Measurements from ENCODE around the gene NRXN3.

Gene NRXN3

GRCh38 chr14:79638672-79639266, 1468.6 kb downstream of the NRXN3 start:
- no peak overlapping the region for H3K27ac Mint-ChIP-seq

GRCh38 chr14:79639613-79640012, 1469.4 kb downstream of the NRXN3 start:
- Mint-ChIP-seq H3K27ac (no peak overlapping the region), H3K36me3 (no peaks in the 10 kb centered on the region), H3K9me3 (peaks cover 4% of the 10 kb centered on the region), H3K4me3 (no peak overlapping the region), H3K4me1 (no peaks in the 10 kb centered on the region)
- ATAC-seq, result no peak
- no peak for DNase-seq (ENCODE audit: low spot score in 2 of 2)

More at GRCh38 chr14:79638672-79639266, 1468.6 kb downstream of the NRXN3 start:
- no peaks in the 10 kb centered on the region for H3K36me3 Mint-ChIP-seq
- H3K4me3 Mint-ChIP-seq, result no peak overlapping the region
- peaks cover 4% of the 10 kb centered on the region for H3K9me3 Mint-ChIP-seq
- H3K4me1 Mint-ChIP-seq, result no peaks in the 10 kb centered on the region
- DNase-seq (ENCODE audit: low spot score in 2 of 2), result no peak
- ATAC-seq, result no peak

- Mint-ChIP-seq H3K27ac (no peak overlapping the region), H3K4me1 (no peaks in the 10 kb centered on the region), H3K9me3 (no peaks in the 10 kb centered on the region), H3K36me3 (no peaks in the 10 kb centered on the region), H3K4me3 (no peak overlapping the region)
- DNase-seq (ENCODE audit: low spot score in 2 of 2) (no peak), ATAC-seq (no peak)
Observed at GRCh38 chr14:79641371-79641770, 1471.2 kb downstream of the NRXN3 start.

- H3K27ac Mint-ChIP-seq, result no peak overlapping the region
- H3K4me3 Mint-ChIP-seq, result no peak overlapping the region
- no peaks in the 10 kb centered on the region for H3K9me3 Mint-ChIP-seq
- H3K4me1 Mint-ChIP-seq, result no peaks in the 10 kb centered on the region
- no peaks in the 10 kb centered on the region for H3K36me3 Mint-ChIP-seq
- DNase-seq (ENCODE audit: low spot score in 2 of 2) (no peak), ATAC-seq (no peak)
Observed at GRCh38 chr14:79643132-79643531, 1473.0 kb downstream of the NRXN3 start.

GRCh38 chr14:79645753-79646362, 1475.7 kb downstream of the NRXN3 start:
- Mint-ChIP-seq H3K4me1 (no peaks in the 10 kb centered on the region), H3K9me3 (no peaks in the 10 kb centered on the region), H3K27ac (no peak overlapping the region), H3K36me3 (no peaks in the 10 kb centered on the region), H3K4me3 (no peak overlapping the region)
- DNase-seq (ENCODE audit: low spot score in 2 of 2) (no peak), ATAC-seq (no peak)

- no peaks in the 10 kb centered on the region for H3K4me1 Mint-ChIP-seq
- H3K36me3 Mint-ChIP-seq, result no peaks in the 10 kb centered on the region
- H3K27ac Mint-ChIP-seq, result no peak overlapping the region
- ATAC-seq, result no peak
- H3K9me3 Mint-ChIP-seq, result peaks cover 7% of the 10 kb centered on the region
- no peak overlapping the region for H3K4me3 Mint-ChIP-seq
- DNase-seq (ENCODE audit: low spot score in 2 of 2), result no peak
Observed at GRCh38 chr14:79649856-79650255, 1479.7 kb downstream of the NRXN3 start.

- DNase-seq (ENCODE audit: low spot score in 2 of 2), result no peak
Observed at GRCh38 chr14:79652513-79653307, 1482.5 kb downstream of the NRXN3 start.

GRCh38 chr14:79656056-79656455, 1485.9 kb downstream of the NRXN3 start:
- H3K4me1 Mint-ChIP-seq, result no peaks in the 10 kb centered on the region

More at GRCh38 chr14:79652513-79653307, 1482.5 kb downstream of the NRXN3 start:
- Mint-ChIP-seq H3K4me1 (no peaks in the 10 kb centered on the region), H3K27ac (no peak overlapping the region), H3K9me3 (peaks cover 9% of the 10 kb centered on the region), H3K36me3 (no peaks in the 10 kb centered on the region), H3K4me3 (no peak overlapping the region)
- no peak for ATAC-seq

GRCh38 chr14:79656496-79656895, 1486.3 kb downstream of the NRXN3 start:
- H3K4me3 Mint-ChIP-seq, result no peak overlapping the region
- no peaks in the 10 kb centered on the region for H3K4me1 Mint-ChIP-seq
- H3K9me3 Mint-ChIP-seq, result peaks cover 9% of the 10 kb centered on the region
- DNase-seq (ENCODE audit: low spot score in 2 of 2) (no peak), ATAC-seq (no peak)
- H3K36me3 Mint-ChIP-seq, result no peaks in the 10 kb centered on the region
- no peak overlapping the region for H3K27ac Mint-ChIP-seq

More at GRCh38 chr14:79656056-79656455, 1485.9 kb downstream of the NRXN3 start:
- Mint-ChIP-seq H3K4me3 (no peak overlapping the region), H3K27ac (no peak overlapping the region), H3K36me3 (no peaks in the 10 kb centered on the region), H3K9me3 (peaks cover 9% of the 10 kb centered on the region)
- ATAC-seq (no peak), DNase-seq (ENCODE audit: low spot score in 2 of 2) (no peak)

- Mint-ChIP-seq H3K4me3 (no peak overlapping the region), H3K36me3 (no peaks in the 10 kb centered on the region), H3K4me1 (no peaks in the 10 kb centered on the region), H3K9me3 (peaks cover 13% of the 10 kb centered on the region), H3K27ac (no peak overlapping the region)
- ATAC-seq (no peak), DNase-seq (ENCODE audit: low spot score in 2 of 2) (no peak)
Observed at GRCh38 chr14:79658221-79658620, 1488.0 kb downstream of the NRXN3 start.

GRCh38 chr14:79658769-79659168, 1488.6 kb downstream of the NRXN3 start:
- ATAC-seq, result no peak
- no peak for DNase-seq (ENCODE audit: low spot score in 2 of 2)
- H3K36me3 Mint-ChIP-seq, result no peaks in the 10 kb centered on the region
- peaks cover 10% of the 10 kb centered on the region for H3K9me3 Mint-ChIP-seq
- no peak overlapping the region for H3K4me3 Mint-ChIP-seq
- no peak overlapping the region for H3K27ac Mint-ChIP-seq
- H3K4me1 Mint-ChIP-seq, result no peaks in the 10 kb centered on the region

- H3K9me3 Mint-ChIP-seq, result peaks cover 5% of the 10 kb centered on the region
- H3K4me3 Mint-ChIP-seq, result no peak overlapping the region
- H3K4me1 Mint-ChIP-seq, result no peaks in the 10 kb centered on the region
- H3K27ac Mint-ChIP-seq, result no peak overlapping the region
- ATAC-seq, result no peak
- no peaks in the 10 kb centered on the region for H3K36me3 Mint-ChIP-seq
- no peak for DNase-seq (ENCODE audit: low spot score in 2 of 2)
Observed at GRCh38 chr14:79660053-79660939, 1490.1 kb downstream of the NRXN3 start.

GRCh38 chr14:79661752-79662151, 1491.6 kb downstream of the NRXN3 start:
- ATAC-seq, result no peak
- Mint-ChIP-seq H3K4me1 (no peaks in the 10 kb centered on the region), H3K27ac (no peak overlapping the region), H3K36me3 (no peaks in the 10 kb centered on the region), H3K4me3 (no peak overlapping the region), H3K9me3 (peaks cover 5% of the 10 kb centered on the region)
- DNase-seq (ENCODE audit: low spot score in 2 of 2), result no peak

- Mint-ChIP-seq H3K9me3 (peaks cover 5% of the 10 kb centered on the region), H3K27ac (no peak overlapping the region), H3K4me3 (no peak overlapping the region), H3K4me1 (no peaks in the 10 kb centered on the region), H3K36me3 (no peaks in the 10 kb centered on the region)
- no peak for ATAC-seq
- no peak for DNase-seq (ENCODE audit: low spot score in 2 of 2)
Observed at GRCh38 chr14:79663453-79663852, 1493.3 kb downstream of the NRXN3 start.

GRCh38 chr14:79665556-79665955, 1495.4 kb downstream of the NRXN3 start:
- DNase-seq (ENCODE audit: low spot score in 2 of 2), result no peak
- H3K36me3 Mint-ChIP-seq, result no peaks in the 10 kb centered on the region
- peaks cover 7% of the 10 kb centered on the region for H3K9me3 Mint-ChIP-seq
- H3K4me1 Mint-ChIP-seq, result no peaks in the 10 kb centered on the region
- no peak overlapping the region for H3K4me3 Mint-ChIP-seq
- no peak for ATAC-seq
- H3K27ac Mint-ChIP-seq, result no peak overlapping the region
